GM12891 (cell line): Measurements from ENCODE around the gene CCNK. TPM values are rescaled to one million over a fixed set of nuclear protein-coding genes. Genes with fewer than 3 reads are reported as not detected.

Experiments used
- DNase-seq: peaks from one replicate; pipeline ENCODE4 v3.0.0; 2011; ENCODE audit warnings: low spot score; ENCODE audit not compliant: insufficient read length
- FAIRE-seq: peaks from 2 replicates; lab custom pipeline; 2011; peaks lifted over from hg19 to GRCh38; lab: Jason Lieb, UNC
- PAX5 ChIP-seq: IDR thresholded peaks from 2 replicates; pipeline ENCODE4 v1.6.1; 2011; ENCODE audit warnings: low read length, moderate library complexity, mild to moderate bottlenecking; ENCODE audit not compliant: insufficient read depth, severe bottlenecking
- POLR2A ChIP-seq: IDR thresholded peaks from 2 replicates; pipeline ENCODE4 v1.6.1; 2011; ENCODE audit warnings: low read depth, low read length, control low read depth
- POLR2AphosphoS5 ChIP-seq: IDR thresholded peaks from 2 replicates; pipeline ENCODE4 v1.6.1; 2011; ENCODE audit warnings: low read depth, low read length, control low read depth
- POU2F2 ChIP-seq: IDR thresholded peaks from 2 replicates; pipeline ENCODE4 v1.6.1; 2011; ENCODE audit warnings: low read depth, mild to moderate bottlenecking, control low read depth, low read length, moderate library complexity
- SPI1 ChIP-seq: IDR thresholded peaks from 2 replicates; pipeline ENCODE4 v1.6.1; 2011; ENCODE audit warnings: low read depth, low read length, control low read depth
- TAF1 ChIP-seq: IDR thresholded peaks from 2 replicates; pipeline ENCODE4 v1.6.1; 2011; ENCODE audit warnings: low read depth, low read length, control low read depth
- polyA plus RNA-seq: library from polyadenylated mRNA; unstranded; fragments of >200 nt; gene quantifications from one replicate; pipeline ENCODE4 v1.2.1, GENCODE V29; 2012; ENCODE audit warnings: low read depth, missing spikeins, inconsistent platforms; ENCODE audit not compliant: missing spikeins

Gene CCNK
- polyA plus RNA-seq: 54.3 TPM

DNA sequence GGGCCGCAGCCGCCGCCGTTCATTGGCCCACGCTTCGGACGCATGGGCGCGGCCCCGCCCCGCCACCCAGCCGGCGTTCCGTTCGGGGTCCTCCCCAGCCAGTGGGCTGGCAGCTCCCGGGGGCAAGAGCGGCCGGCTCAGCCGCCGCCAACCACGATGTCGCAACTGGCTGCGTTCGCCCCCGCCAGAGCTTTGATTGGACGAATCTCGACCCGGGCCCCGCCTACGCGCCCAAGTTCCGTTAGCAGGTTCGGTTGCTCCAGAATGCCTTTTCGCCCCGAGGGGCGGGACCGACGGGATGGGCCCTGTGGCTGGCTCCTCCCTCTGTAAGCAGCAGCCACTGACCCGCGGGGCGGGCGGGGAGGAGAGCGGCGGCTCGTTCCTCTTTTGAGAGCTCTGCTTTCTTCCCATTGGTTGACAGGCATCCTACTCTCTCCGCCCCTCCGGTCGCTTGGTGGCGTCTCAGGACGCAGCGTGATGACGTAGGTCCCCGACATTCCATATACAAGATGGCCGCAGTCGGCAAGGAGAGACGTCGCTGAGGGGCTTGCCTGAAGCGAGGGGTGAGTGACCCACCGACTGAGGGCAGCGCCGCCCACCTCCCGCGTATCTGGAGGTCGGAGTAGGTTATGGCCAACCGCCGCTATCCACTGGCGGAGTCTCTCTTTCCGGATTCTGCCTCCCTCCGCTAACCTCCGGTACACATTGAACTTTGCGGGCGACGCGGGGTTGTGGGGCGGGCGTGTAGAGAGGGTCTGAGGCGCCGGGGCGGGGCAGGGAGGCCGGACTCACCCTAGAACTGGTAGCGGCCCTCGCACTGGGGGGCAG is at the start of gene CCNK:
Gene CCNK (plus strand): TSS at position 493 of the 828 bp plus-strand sequence. CDS start 11,269 bp downstream, outside the sequence.
- DNase-seq (peak; percentile 93), FAIRE-seq (peak; percentile 99)
- TF ChIP-seq POU2F2 (0 out of 2 replicates have a peak, but pooled peaks have one; percentile 67), SPI1 (0 out of 2 replicates have a peak, but pooled peaks have one; percentile 31), POLR2AphosphoS5 (peak; percentile 94), TAF1 (peak; percentile 95), PAX5 (no peak), POLR2A (peak; percentile 90)

DNA sequence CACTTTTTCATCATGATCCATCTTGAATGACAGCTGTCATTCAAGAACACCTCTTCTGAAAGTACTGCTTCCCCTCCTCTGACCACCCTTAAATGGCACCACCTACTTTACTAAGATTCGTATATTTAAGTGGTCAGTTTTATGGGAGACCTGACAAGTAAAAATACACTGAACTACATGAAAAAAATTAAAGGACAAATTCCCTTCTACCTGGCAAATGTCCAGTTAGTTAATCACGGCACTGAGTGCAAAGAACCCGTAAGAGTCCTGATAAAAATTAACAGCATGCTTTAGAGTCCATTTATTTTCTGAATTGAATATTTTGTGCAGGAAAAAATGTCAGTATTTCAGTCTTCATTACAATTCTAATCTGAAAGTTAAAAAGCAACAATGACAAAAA is 49.2 kb upstream of the CCNK start:
- DNase-seq: no peak
- no peak for TF ChIP-seq PAX5
- TF ChIP-seq POLR2A: no peak
- TF ChIP-seq POU2F2: no peak
- TF ChIP-seq SPI1: no peak
- TF ChIP-seq POLR2AphosphoS5: no peak
- no peak for TF ChIP-seq TAF1
- FAIRE-seq: no peak

DNA sequence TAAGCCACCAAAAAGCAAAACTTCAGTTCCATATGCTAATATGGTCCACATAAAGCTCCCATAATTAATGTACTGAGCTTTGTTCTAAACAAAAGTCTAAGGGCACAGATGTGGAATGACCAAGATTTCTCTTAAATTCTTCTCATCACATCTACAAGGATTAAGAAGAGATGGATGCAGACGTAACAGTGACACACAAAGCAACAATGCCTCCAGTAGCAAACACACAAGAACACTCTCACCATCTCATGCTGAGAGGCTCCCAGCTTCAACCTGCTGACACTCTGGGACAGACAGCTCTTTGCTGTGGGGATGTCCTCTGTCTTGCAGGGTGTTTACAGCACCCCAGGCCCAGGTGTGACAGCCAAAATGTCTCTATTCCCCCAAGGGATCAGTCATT is 48.7 kb upstream of the CCNK start:
- no peak for DNase-seq
- no peak for TF ChIP-seq TAF1
- TF ChIP-seq POLR2A: no peak
- FAIRE-seq: no peak

DNA sequence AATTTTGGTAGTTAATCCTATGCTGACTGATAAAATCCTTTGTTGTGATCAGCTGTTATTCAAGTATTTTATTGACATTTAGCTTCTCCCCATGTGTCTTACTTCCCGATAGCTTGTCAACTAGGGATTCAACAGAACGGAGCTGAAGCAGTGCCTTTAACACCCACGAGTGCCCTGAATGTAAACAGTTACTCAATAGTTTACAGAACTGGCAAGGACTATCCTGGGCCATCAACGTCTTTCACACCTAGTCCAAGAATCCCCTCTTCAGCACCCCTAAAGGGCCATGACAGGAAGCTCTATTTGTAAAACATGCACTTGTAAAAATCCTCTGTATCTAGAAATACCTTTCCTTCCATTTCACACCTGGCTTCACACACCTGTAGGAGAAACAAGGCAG is 45.9 kb upstream of the CCNK start:
- FAIRE-seq (no peak), DNase-seq (no peak)
- TF ChIP-seq TAF1: no peak
- TF ChIP-seq PAX5: no peak
- no peak for TF ChIP-seq SPI1
- no peak for TF ChIP-seq POLR2A
- TF ChIP-seq POU2F2: no peak
- TF ChIP-seq POLR2AphosphoS5: no peak

DNA sequence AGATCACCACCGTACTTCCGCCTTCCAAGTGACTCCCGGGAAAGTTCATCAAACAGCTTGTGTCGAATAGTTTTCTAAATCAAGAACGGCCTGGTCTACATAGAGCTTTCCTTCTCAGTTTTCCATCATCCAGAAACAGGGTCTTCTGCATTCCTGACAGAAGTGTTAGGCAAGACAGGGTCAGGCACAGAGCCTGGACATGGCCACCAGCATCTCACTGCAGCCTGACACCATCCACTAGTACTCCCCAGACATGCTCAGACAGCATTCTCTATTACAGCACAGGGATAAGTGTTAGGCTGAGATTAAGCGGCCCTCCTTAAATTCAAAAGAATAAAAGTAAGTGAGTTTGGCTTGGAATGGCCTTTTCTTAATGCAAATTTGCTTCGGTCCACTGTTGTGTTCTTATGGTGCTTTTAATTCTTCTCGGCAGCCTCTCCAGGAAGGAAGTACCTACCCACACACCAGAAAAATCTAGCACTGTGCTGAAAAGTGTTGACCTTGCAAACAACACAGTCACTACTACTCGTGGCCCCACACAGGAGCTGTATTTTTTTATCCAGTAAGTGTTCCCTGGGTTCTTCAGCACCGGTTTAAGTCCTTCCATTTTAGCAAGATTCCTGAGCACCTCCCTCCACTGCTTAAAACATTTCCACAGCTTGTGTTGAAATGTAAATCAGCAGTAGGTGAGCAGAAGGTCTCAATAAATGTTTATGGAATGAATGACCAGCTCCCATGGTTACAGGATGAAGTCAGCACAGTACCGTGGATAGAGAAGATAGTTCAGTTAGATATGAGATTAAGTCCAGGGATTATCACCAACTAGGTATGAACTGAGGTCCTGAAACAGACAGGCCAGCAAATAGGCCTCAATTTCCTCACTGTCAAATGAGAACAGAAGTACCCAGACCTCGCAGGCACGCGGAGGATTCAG is 44.7 kb upstream of the CCNK start:
- peak; percentile 66 for FAIRE-seq
- no peak for DNase-seq
- TF ChIP-seq PAX5 (no peak), POLR2AphosphoS5 (no peak), TAF1 (no peak), SPI1 (no peak), POU2F2 (no peak), POLR2A (no peak)

DNA sequence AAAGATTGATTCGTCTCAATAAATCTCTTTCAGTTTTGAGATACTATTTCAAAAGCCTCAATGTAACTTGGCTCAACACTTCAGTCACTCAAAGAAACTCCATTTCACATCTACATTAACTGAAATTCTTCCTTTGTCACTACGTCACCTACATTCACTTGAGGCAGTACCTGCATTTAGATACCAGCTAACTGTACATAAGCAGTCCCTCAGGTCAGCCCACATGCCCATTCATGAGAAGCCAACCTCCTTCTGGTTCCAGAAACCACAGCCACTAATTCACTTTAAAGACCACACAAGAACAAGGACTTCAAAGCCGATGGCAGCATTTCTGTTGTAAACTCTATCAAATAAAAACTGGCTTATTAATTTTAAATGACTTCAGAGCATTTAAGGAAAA is 43.5 kb upstream of the CCNK start:
- no peak for DNase-seq
- no peak for TF ChIP-seq SPI1
- TF ChIP-seq POLR2A: no peak
- TF ChIP-seq PAX5: no peak
- TF ChIP-seq POU2F2: no peak
- no peak for TF ChIP-seq POLR2AphosphoS5
- no peak for TF ChIP-seq TAF1
- peak; percentile 13 for FAIRE-seq

DNA sequence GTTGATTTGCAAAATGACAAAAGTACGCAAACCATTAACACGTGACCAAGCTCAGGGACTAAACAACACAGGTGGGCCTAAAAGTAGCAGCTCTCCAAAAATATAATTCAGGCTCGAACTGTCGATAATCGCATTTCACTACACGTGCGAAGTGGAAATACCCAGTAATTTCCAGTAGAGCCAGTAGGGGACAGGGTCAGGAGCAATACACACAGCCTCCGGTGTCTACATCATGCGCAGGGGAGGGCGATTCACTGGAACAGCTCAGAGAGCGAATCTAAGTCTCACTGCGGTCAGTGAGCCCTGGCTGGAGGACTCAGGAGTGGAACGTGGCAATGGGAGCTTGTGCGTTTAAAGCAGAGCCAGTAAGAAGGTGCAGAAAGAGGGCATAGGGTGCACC is 40.9 kb upstream of the CCNK start:
- FAIRE-seq: no peak
- no peak for DNase-seq
- TF ChIP-seq POLR2A (no peak), TAF1 (no peak), PAX5 (no peak), POLR2AphosphoS5 (no peak), POU2F2 (no peak), SPI1 (no peak)

DNA sequence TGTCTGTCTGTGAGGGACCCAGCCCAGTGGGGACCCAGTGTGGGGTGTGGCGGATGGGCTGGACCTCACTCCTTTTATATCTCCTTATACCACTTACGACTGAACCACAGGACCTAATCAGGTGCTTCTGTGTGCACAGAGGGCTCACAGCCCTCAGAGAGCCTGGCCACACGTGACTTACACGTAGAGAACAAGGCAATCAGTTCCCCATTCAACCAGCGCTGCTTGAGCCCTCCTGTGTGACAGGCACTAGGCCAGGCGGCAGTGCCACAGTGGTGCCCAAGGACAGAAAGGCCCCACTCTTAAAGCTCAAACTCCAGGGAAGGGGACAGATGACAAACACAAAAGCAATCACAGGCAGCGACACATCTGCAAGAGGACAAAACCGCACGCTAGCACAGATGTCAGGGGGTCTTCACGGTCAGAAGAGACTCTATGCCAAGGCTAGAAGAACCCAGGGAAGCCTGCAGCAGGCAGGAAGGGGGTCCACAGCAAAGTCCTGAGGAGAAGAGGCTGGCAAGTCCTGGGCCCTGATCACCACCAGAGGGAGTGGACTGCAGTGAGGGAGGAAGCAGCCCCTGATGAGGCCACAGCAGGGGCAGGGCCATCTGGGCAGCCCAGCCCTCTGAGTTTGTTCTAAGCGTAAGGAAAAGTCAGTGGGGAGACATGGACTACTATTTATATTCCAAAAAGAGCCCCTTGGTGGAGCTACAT is 39.9 kb upstream of the CCNK start:
- TF ChIP-seq SPI1: no peak
- no peak for TF ChIP-seq TAF1
- no peak for TF ChIP-seq POU2F2
- no peak for TF ChIP-seq PAX5
- no peak for TF ChIP-seq POLR2A
- no peak for TF ChIP-seq POLR2AphosphoS5
- DNase-seq (no peak), FAIRE-seq (no peak)

DNA sequence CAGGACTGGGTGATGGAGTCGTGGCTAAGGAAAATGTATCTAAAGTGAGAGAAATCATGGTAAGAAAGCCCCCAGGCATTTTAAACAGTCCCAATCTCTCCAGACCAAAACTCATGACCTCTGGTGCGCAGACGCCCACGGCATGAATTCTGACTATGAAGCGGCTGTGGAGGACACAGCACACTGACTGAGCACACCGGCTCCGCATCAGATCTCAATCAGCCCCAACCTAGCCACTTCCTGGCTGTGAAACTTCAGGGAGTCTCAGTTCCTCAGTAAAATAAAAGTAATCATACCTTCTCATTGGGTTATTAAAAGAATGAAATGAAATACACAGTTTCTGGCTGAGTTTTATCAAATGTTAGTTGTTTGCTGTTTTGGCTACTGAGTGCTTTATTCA is 39.3 kb upstream of the CCNK start:
- FAIRE-seq: no peak
- TF ChIP-seq POU2F2 (no peak), SPI1 (peak; percentile 73)

DNA sequence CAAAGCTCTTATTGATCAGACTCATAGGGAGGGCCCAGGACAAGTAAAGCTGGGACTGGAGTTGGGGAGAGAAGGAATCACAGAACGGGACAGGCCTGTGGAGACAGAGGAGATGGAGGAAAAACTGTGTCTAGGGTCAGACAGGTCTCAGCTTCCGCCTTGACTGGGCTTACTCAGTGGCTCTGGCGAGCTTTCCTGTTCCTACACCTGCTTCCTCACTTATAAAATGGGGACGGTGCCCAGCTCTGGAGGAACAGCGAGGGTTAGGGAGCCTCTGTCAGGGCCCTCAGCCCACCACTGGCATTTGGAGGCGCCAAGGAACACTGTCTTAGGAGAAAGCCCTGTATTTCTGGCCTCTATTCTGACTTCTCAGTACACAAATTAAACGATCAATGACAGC is 35.3 kb upstream of the CCNK start:
- TF ChIP-seq SPI1 (no peak), POLR2A (no peak), TAF1 (no peak)

More for the DNA sequence above, 39.3 kb upstream of the CCNK start:
- no peak for DNase-seq

More for the DNA sequence above, 35.3 kb upstream of the CCNK start:
- DNase-seq (no peak), FAIRE-seq (no peak)
